ENCODE results near the gene ABCC8.

The ABCC8 gene

DNA sequence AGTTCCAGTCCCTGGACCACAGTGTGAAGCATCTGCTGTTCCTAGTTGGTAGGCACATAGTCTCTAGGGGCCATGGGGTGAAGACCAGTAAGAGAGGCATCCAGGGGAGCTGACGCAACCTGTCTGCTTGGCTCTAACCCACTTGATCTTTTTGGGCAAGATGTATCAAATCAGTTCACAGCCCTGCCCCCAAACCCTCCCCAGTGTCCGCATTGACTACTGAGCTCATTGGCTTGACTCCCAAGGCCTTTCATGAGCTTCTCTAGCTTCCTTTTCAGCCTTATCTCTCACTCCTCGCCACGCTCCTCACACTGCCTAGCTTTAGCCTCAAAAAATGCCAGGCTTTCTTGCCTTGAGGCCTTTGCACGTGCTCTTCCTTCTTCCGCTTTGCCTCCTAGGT is 29.7 kb upstream of the ABCC8 start:
- no peak overlapping the region for H3K4me3 ChIP-seq (ENCODE audit: low read depth, low read length)

DNA sequence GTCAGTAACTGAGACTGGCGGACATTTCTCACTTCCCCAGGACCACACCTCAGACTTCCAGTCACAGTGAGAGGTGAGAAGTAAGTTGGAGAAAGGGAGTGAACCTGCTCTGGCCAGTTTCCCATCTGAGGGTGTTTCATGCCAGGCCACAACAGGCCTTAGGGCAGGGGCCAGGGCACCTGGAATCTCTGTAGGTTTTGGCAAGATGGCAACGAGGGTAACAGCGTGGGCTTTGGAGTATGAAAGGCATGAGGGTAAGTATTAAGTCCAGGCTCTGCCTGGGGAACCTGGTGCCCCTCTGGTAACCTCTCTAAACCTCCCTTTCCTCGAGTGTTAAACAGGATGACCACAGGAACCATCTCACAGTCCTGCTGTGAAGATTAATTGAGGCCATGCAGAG is 28.5 kb upstream of the ABCC8 start:
- H3K4me3 ChIP-seq (ENCODE audit: low read depth, low read length): no peak overlapping the region

DNA sequence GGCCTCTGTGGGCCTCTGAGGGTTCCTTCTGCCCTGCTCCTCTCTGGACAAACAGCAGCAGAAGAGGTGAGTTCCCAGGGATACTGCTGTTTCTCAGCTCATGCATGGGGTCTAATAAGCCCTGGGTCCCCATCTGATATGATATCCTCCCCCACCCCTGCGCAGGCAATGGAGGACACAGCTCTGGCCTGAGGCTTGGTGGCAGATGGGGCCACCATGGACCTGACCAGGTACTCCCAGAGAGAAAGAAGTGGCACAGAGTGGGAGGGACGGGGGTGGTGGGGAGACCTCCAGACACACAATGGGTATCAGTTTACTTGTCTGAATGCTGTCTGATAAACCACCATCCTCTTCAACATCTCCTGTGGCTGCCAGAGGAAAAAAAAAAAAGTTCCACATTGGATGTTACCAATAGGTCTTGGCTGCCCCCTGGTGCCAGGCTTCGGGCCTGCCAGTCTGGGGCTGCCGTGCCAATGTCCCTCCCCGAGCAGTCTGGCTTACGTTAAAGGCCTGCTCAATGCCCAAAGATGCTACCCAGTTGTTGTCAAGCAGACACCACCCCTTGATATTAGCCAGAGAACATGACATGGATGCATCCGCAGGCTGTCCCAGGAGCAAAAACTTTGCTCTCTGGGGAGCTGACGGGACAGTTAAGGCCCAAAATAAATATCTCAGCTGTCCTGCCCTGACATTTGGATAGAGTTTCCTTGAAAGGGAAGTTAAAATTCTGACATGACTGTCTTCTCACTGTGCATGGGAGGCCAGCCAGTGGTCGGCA is 27.9 kb upstream of the ABCC8 start:
- H3K4me3 ChIP-seq (ENCODE audit: low read depth, low read length): no peak overlapping the region

DNA sequence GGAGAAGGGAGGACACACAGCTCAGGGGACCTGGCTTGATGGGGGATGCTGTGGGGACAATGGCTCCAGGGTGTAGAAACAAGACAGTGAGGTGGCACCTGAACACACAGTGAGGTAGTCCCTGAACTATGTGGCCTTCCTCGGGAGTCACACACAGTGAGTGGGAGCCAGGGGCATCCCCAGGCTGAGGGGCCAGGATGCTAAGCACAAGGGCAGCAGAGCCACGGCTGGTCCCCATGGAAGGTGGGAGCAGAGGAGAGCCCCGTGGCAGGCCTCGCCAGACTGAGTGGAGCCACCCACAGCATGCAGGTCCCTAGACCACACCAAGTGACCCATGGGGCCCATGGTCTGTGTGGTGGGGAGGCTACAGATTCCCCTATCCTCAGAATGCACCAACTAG is 26.0 kb upstream of the ABCC8 start:
- no peak overlapping the region for H3K4me3 ChIP-seq (ENCODE audit: low read depth, low read length)

DNA sequence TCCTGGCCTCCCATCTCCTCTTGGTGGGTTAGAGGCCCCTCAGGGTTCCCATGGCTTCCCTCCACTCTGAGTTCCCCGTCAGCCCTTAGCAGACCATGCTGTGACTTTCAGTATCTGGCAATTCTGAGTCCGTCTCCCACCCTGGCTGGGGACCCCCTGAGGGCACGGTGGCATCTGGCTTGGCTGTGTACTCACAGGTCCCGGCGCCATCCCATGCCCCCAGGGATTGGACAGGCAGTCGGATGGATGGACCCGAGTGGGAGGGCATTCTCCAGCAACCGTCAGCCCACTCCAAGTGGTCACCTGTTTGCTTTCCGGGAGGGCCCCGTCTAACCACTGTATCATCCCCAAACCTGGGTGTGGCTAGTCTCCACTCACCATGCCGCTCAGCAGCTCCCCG is 24.0 kb upstream of the ABCC8 start:
- no peak overlapping the region for H3K4me3 ChIP-seq (ENCODE audit: low read depth, low read length)

DNA sequence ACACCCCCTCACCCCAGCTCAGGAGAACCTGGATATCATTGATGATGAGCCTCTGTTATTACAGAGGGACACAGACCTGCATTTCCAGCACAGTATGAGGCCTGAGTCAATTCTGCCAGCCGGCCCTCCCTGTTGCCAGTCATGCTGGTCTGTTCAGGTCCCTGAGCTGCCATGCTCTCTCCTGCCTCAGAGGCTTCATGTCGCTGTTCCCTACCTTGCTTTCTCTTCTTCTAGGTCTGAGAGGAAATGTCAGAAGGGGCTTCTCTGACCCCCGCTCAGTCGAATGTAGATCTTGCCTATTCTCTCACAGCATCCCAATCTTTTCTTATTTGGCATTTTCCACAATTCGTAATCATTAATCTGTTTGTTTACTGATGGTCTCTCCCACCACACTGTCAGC is 21.8 kb upstream of the ABCC8 start:
- H3K4me3 ChIP-seq (ENCODE audit: low read depth, low read length): no peak overlapping the region

DNA sequence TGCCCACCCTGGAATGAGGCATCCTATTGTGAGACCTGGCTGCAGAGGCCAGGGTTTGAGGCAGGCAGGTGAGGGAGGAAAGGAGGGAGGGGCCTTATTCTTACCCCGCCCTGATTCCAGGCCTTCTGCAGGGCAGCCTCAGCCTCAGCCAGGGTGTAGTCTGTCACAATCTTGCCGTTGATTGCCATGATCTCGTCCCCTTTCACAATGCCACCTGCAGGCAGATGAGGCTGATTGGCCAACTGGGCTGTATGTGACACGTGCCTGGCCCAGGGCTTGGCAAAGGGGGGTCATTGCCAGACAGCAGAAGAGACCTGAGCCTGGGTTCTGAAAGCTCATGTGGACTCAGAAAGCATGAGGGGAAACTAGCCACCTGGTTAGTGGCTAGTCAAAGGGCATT is 21.4 kb upstream of the ABCC8 start:
- no peak overlapping the region for H3K4me3 ChIP-seq (ENCODE audit: low read depth, low read length)

DNA sequence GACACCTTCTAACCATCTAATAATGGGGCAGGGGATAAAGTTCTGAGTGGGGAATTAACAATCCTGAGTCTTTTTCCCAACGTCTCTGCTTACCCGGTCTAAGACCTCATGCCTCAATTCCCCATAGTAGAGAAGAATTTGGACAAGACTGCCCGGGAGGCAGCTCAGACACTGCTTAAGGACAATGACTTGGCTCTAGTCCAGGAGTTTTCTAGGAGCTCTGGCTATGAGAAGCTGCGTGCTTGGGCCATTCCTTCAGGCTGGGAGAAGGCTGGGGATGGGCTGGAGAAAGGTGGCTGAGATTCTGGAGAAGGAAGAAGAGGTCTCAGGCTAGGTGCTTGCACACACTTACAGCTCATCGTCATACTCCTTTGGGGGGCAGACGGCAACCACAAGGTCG is 19.8 kb upstream of the ABCC8 start:
- H3K4me3 ChIP-seq (ENCODE audit: low read depth, low read length): no peak overlapping the region

DNA sequence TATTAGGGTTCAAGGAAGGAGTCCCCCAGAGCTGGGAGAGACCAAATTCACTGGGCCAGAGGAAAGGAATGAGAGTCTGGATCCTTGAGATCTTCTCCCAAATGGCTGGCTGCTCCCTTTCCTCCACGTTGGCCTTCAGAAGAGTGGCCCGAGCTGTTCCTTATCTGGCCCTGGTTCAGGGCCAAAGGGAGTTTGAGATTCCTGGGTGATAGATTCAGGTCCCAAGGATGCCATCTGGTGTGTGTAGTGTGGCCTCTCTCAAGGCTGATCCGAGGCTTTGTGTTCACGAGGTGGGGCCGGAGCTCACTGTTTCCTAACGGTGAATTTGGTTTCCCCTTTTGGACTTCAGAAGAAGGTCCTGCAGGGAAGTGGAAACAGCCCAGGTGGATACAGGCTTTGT is 17.4 kb upstream of the ABCC8 start:
- H3K4me3 ChIP-seq (ENCODE audit: low read depth, low read length): no peak overlapping the region

DNA sequence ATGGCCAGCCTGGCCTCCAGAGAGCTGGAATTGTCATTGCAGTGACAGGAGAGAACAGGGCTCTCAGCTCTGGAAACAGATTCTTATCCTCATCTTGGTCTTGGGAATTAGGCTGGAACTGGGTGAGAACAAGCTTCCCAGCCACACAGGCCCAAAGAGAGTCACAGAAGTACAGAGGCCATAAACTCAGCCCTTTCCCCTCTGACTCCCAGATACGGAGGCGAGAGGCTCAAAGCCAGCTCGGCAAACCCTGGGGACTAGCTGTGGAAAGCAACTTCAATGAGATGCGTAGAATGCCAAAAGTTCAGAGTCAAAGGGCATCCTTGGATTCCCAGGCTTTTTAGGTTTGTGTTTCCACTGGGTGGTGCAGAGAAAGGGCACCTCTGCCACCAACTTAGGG is 14.3 kb upstream of the ABCC8 start:
- no peak overlapping the region for H3K4me3 ChIP-seq (ENCODE audit: low read depth, low read length)

DNA sequence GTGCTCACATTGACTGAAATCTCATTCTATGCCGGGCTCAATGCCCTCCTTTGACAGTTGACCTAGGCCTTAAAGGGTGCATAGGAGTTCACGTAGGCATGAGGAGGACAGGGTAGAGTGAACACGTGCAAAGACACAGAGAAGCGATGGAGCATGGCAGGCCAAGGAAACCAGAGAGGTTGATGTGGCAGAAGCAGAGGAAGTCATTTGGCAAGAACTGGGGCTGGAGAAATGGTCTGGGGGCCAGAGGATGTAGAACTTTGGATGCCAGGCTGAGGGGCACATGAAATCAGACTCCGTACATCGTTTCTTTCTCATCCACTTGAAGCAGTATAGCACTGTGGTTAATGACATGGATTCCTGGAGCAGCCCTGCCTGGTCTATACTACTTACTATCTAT is 13.6 kb upstream of the ABCC8 start:
- no peak overlapping the region for H3K4me3 ChIP-seq (ENCODE audit: low read depth, low read length)

DNA sequence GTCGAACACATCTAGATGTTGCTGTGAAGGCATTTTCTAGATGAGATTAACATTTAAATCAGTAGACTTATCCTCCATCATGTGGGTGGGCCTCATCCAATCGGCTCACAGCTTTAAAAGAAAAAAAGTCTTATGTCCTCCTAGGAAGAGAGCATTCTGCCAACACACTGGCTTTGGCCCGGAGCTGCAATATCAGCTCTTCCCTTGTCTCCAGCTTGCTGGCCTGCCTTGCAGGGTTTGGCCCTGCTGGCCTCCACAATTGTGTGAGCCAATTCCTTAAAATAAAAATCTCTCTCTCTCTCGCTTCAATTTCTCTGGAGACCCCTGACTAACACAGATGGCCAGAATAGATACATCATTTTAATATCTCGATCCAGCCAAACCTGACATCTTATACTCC is 13.1 kb upstream of the ABCC8 start:
- H3K4me3 ChIP-seq (ENCODE audit: low read depth, low read length): no peak overlapping the region

DNA sequence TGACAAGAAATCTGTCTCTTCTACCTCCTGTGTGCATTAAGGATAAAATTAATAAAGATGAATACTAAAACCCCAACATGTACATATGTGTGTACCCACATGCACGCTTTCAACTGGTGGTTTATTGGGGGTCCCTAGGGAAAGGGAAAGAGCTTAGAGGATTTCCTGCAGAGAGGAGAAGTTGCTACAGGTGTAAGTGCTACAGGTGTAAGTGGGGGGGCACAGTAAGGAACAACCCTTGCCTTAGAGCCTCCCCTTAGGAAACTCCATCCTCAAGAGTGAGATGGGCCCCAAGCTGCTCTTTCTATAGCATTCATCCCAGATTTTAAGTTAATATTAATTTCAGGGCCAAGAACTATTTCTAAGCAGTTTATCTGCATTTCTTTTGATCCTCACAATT is 11.9 kb upstream of the ABCC8 start:
- no peak overlapping the region for H3K4me3 ChIP-seq (ENCODE audit: low read depth, low read length)

DNA sequence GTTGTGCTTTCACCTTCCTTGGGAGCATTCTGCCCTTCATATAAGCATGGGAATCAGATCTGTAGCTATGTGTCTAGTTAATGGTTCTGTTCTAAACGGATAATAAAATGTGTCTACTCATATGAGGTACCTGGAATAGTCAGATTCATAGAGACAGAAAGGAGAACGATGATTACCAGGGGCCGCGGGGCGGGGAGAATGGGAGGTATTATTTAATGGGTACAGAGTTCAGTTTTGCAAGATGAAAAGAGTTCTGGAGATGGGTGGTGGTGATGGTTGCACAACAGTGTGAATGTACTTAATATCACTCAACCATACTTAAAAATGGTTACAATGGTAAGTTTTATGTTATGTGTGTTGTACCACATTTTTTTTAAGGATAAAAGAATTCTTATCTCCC is 10.0 kb upstream of the ABCC8 start:
- H3K4me3 ChIP-seq (ENCODE audit: low read depth, low read length): no peak overlapping the region

DNA sequence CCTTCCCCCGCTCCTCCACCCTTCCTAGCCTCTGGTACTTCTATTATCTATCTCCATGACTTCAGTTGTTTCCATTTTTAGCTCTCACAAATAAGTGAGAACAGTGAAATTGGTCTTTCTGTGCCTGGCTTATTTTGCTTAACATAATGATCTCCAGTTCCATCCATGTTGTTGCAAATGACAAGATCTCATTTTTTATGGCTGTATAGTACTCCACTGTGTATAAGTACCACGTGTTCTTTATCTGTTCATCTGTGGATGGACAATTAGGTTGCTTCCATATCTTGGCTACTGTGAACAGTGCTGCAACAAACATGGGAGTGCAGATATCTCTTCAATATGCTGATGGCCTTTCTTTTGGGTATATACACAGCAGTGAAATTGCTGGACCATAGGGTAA is 6.9 kb upstream of the ABCC8 start:
- no peak overlapping the region for H3K4me3 ChIP-seq (ENCODE audit: low read depth, low read length)

DNA sequence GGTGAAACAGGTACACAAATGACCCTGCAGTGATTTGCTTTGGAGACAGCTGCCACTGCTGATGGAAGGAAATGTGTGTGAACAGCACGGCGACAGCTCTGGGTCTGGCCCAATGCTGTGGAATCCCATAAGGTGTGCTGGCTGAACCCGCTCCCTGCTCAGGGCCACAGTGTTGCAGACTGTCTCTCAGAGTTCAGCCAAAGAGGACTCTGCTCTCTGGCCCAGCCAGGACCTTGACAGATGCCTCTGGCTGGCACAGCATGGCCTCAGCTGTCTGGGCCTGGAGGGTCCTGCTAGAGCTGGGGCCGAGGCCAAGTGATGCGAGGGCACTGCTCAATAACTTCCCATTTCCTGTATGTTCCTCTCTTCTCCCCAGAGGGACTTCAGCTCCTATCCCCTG is 5.3 kb upstream of the ABCC8 start:
- no peak overlapping the region for H3K4me3 ChIP-seq (ENCODE audit: low read depth, low read length)

DNA sequence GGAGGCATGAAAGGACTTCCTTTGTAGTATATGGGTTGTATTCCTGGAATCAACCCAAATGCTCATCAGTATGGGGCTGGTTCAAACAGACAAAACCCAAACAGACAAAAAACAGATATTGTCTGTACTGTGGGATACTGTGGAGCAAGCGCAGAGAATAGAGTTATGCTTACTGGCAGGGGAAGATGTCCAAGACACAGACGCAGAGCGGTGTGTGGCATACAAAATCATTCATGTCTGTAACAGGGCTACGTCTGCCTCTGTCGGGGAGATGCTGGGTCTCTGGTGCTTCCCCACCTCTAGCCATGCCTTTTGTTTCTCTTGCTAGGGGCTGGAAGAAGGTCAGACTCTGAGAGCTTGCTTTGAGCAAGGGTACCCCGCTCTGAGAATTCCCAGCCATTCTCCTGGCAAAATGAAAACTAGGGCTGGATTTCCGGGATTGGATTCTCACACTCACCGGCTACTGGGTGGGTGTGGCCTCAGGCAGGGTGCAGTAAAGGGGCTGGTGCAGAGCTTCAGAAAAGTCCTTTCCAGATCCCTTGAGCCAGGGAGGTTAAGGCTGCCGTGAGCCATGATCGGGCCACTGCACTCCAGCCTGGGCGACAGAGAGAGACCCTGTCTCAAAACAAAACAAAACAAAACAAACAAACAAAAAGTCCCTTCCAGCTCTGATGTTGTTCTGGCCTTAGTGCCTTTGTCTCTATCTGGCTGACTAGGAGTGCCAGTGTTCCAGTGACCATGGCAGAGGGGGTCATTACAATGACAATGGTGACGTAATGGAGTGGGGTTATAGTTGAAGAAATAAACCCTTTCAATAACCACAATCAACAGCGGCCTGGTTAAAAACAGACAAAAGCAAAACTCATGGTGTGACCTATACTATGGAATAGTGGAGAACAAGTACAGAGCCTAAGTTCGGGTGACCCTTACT is 2.9 kb upstream of the ABCC8 start:
- no peak overlapping the region for H3K4me3 ChIP-seq (ENCODE audit: low read depth, low read length)

DNA sequence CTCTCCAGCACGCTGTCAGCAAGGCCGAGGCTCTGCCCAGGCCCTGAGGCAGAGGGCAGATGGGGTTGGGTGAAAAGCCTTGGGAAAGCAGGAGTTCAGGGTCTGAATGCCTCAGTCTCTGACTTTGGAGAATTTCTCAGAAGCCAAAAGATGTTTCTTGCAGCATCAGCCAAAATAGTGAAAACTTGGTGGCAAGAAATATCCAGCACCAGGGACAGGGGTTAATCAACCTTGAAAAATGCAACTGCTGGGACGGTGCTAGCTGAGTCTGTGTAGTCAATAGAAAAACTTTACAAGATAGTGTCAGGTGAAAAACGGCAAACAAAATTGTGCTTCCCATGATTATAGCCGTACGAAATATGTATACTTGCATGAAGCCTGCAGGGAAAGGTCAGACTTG is 1.4 kb upstream of the ABCC8 start:
- no peak overlapping the region for H3K4me3 ChIP-seq (ENCODE audit: low read depth, low read length)

DNA sequence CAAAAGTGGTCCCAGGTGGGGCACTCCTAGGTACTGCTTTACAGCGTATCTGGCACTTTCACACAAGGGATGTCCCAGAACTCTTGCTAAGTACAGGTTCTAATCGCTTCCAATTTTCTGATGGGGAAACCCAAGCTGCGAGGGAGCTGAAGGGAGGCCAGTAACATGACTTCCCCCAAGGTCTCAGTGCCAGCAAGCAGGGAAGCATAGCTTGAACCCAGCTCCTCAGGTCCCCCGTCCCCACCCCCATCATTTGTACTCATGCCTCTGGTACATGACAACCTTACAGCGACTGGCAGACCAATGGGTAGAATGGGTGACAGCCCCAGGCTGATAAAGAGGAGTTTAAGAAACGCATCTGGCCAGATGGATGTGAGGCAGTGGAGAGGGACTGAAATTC is 716 bp upstream of the ABCC8 start:
- no peak overlapping the region for H3K4me3 ChIP-seq (ENCODE audit: low read depth, low read length)

DNA sequence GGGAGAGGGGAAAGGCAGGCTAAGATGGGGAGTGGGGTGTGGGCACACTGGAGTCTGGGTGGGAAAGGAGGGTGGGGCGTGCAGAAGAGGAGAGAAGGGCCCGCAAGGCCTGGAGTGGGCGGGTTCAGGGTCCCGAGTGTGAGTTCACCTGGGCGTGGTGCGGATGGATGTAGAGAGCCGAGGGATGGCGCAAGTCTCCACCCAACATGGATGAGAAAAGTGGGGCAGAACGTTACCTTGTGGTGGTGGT is 364 bp upstream of the ABCC8 start:
- no peak overlapping the region for H3K4me3 ChIP-seq (ENCODE audit: low read depth, low read length)

DNA sequence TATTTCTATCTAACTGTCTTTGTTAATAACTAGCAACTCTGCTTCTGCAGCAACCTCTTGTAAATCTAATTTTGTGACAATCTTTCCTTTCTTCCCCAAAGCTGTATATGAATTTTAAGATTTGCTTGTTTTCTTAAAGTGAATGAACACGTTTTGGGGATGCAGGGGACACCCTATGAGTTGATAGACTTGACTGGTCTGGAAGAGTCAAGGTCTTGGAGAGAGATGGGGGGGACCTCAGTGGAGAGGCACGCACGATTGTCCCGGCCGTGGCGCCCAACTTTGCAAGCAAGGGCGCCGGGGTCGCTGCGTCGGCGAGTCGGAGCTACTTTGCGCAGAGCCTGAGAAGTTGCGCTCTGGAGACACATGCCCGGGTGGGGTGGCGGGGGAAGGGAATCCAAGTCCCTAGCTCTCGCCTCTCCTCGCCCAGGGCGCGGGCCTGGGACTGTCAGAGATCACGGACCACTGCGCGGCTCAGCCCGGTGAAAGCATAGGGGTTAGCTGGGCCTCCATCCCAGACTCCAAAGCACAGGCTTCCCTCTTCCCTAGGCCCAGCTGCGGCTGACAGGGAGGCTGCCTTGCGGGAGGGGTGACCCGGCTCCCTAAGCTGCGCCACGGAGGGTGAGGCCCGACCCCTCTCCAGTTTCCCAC is 854 bp downstream of the ABCC8 start:
- peak overlapping the region; percentile 72 for H3K4me3 ChIP-seq (ENCODE audit: low read depth, low read length)

DNA sequence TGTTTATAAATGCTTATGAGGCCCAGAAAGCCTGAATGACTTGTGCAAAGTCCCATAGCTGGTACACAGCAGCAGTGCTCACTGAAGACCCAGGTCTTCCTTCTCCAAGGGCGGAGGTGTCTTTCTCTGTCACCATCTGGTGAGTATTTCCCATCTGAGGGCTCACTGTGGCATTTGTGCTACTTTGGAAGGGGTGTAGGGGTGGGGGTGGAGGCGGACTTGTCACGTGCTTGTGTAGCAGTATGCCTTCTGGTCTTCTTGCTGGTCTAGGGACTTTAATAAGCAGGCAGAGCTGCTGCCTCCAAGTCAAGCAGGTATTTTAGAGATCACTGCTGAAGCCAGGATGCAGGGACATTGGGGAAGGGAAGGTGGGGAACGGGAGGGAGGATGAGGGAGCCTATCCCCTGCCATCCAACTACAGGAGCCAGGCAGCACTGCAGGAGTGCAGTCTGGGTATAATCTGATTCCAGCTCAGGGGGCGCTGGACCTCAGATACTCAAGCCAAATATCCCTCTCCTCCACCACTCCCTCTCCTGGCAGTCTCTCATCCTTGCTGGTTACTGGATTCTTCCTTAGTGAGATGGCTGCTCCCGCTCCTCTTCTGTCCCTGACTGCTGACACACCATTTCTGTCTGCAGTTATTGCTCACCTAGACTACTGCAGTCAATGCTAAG is 3.4 kb downstream of the ABCC8 start:
- H3K4me3 ChIP-seq (ENCODE audit: low read depth, low read length): no peak overlapping the region
